ENCODE measurements around the gene LCP2.
A peak's percentile ranks its signal among the peaks of the same experiment; 100 is the strongest.

DNA sequence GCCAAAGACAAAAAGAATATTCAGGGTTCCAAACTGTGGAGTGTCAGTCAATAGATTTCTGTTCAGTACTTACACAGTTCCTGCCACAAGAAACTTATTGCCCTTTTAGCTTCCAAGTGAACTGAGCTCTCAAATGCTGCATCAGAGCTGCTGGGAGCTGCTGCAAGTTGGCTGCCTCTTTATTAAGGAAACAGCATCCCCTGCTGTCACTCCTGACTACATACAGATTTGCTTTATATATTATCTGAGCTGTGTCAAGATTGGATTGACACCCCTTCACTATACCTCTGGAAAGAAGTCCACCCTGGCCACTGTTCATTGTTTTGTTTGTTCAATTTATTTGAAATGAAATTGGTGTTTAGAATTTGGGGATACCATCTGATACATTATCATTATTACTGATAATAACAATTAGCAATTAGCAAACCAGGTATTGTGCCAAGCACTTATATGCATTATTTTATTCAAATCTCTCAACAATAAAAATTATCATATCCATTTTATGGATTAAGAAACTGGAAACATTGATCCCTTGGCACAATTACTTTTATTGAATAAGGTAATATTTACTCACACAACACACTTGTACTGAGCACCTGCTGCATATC lies 81.2 kb downstream of the LCP2 start:
- TF ChIP-seq CTCF (IDR thresholded peaks at IDR 0.05; ENCODE audit: insufficient read depth, low read length) (peak; percentile 73), SPI1 (IDR thresholded peaks at IDR 0.05; ENCODE audit: borderline replicate concordance, low read depth) (no peak), POLR2AphosphoS5 (IDR thresholded peaks at IDR 0.05; ENCODE audit: low read depth) (no peak), GABPA (IDR thresholded peaks at IDR 0.05; ENCODE audit: low read depth) (no peak)
